ENCODE measurements around the gene ONECUT3. TPM values are rescaled to one million over a fixed set of nuclear protein-coding genes. Genes with fewer than 3 reads are reported as not detected.
"Not testable (repeated sequence)": the region's sequence is repeated elsewhere in the genome, so short reads cannot be mapped to it uniquely, and the experiment has no call there.

Gene ONECUT3
- total RNA-seq, 4 donors from 2014 or later, result not detected

GRCh38 chr19:1791879-1792278 lies 38.6 kb downstream of the ONECUT3 start:
- peaks cover 0 to 23% (median 0%) of the 10 kb centered on the region in 4 donors for H3K4me1 ChIP-seq
- H3K4me3 ChIP-seq, result no peak overlapping the region
- DNase-seq (ENCODE audit: low spot score in 2 of 2), result no peak
- H3K27ac ChIP-seq, result no peak overlapping the region
- WGBS, 2 donors, result 83 to 87% methylated on average over 10 of the region's 14 CpGs
- TF ChIP-seq EP300 (IDR thresholded peaks at IDR 0.05) (no peak), CTCF (IDR thresholded peaks at IDR 0.05) (no peak), POLR2A (IDR thresholded peaks at IDR 0.05) (no peak)
- H3K36me3 ChIP-seq, result no peaks in the 10 kb centered on the region
- H3K9me3 ChIP-seq, result no peaks in the 10 kb centered on the region
- H3K27me3 ChIP-seq, result peaks cover 0 to 53% of the 10 kb centered on the region in 2 donors

- 81 to 82% methylated on average over 20 of the region's 20 CpGs for WGBS, 2 donors
- Histone ChIP-seq H3K9me3 (no peaks in the 10 kb centered on the region), H3K27me3 (peaks cover 0 to 30% of the 10 kb centered on the region in 2 donors), H3K27ac (no peak overlapping the region), H3K4me3 (no peak overlapping the region), H3K4me1 (peaks cover 0 to 11% (median 0%) of the 10 kb centered on the region in 4 donors), H3K36me3 (no peaks in the 10 kb centered on the region)
- DNase-seq (ENCODE audit: low spot score in 2 of 2), result no peak
- TF ChIP-seq EP300 (IDR thresholded peaks at IDR 0.05), result no peak
- no peak for TF ChIP-seq CTCF (IDR thresholded peaks at IDR 0.05)
- TF ChIP-seq POLR2A (IDR thresholded peaks at IDR 0.05), result no peak
These were observed 41.3 kb downstream of the ONECUT3 start for GRCh38 chr19:1794424-1795172.

GRCh38 chr19:1796395-1797142 lies 43.3 kb downstream of the ONECUT3 start:
- TF ChIP-seq POLR2A (IDR thresholded peaks at IDR 0.05) (no peak), CTCF (IDR thresholded peaks at IDR 0.05) (no peak), EP300 (IDR thresholded peaks at IDR 0.05) (no peak)
- peaks cover 0 to 18% of the 10 kb centered on the region in 2 donors for H3K27me3 ChIP-seq
- DNase-seq (ENCODE audit: low spot score in 2 of 2), result no peak
- WGBS, 2 donors, result 52 to 62% methylated on average over 25 to 32 of the region's 52 CpGs
- H3K9me3 ChIP-seq, result no peaks in the 10 kb centered on the region
- H3K27ac ChIP-seq, result no peak overlapping the region
- no peaks in the 10 kb centered on the region for H3K36me3 ChIP-seq
- peaks cover 0 to 8% (median 0%) of the 10 kb centered on the region in 4 donors for H3K4me1 ChIP-seq
- H3K4me3 ChIP-seq, result no peak overlapping the region

- 93 to 96% methylated on average over 7 of the region's 7 CpGs for WGBS, 2 donors
- DNase-seq (ENCODE audit: low spot score in 2 of 2); H3K9me3 ChIP-seq; H3K4me3 ChIP-seq; H3K4me1 ChIP-seq; H3K36me3 ChIP-seq; H3K27ac ChIP-seq: not testable (repeated sequence)
- peaks cover 0 to 18% of the 10 kb centered on the region in 2 donors for H3K27me3 ChIP-seq
These were observed 44.0 kb downstream of the ONECUT3 start for GRCh38 chr19:1797313-1797712.

GRCh38 chr19:1799695-1800342 lies 46.5 kb downstream of the ONECUT3 start:
- Histone ChIP-seq H3K27me3 (peaks cover 0 to 18% of the 10 kb centered on the region in 2 donors), H3K9me3 (no peaks in the 10 kb centered on the region), H3K4me1 (peaks cover 0 to 8% (median 0%) of the 10 kb centered on the region in 4 donors), H3K4me3 (no peak overlapping the region), H3K27ac (no peak overlapping the region), H3K36me3 (no peaks in the 10 kb centered on the region)
- no peak for DNase-seq (ENCODE audit: low spot score in 2 of 2)
- no peak for TF ChIP-seq POLR2A (IDR thresholded peaks at IDR 0.05)
- 83 to 85% methylated on average over 26 to 32 of the region's 36 CpGs for WGBS, 2 donors

GRCh38 chr19:1804858-1805257 lies 51.6 kb downstream of the ONECUT3 start:
- Histone ChIP-seq H3K4me1 (no peaks in the 10 kb centered on the region), H3K27ac (no peak overlapping the region), H3K9me3 (no peaks in the 10 kb centered on the region), H3K36me3 (no peaks in the 10 kb centered on the region), H3K27me3 (no peaks in the 10 kb centered on the region), H3K4me3 (no peak overlapping the region)
- TF ChIP-seq CTCF (IDR thresholded peaks at IDR 0.05) (no peak), EP300 (IDR thresholded peaks at IDR 0.05) (no peak), POLR2A (IDR thresholded peaks at IDR 0.05) (no peak)
- DNase-seq (ENCODE audit: low spot score in 2 of 2), result no peak
- WGBS, 2 donors, result 88 to 89% methylated on average over 6 of the region's 6 CpGs
